Neural cell (in vitro differentiated cells): Measurements from ENCODE around the gene IFIT1B. TPM values are rescaled to one million over a fixed set of nuclear protein-coding genes. Genes with fewer than 3 reads are reported as not detected.

Experiments
- H2AFZ ChIP-seq: fragments of 200-600, 300-800 bp; sonication (generic), shearing (Covaris generic); 2 replicates; pipeline ENCODE4 v1.6.0; 2014; ENCODE audit warnings: low read depth, mild to moderate bottlenecking, antibody characterized with exemption, low read length, moderate library complexity
- H3F3A ChIP-seq: fragments of 200-600 bp; shearing (Covaris generic); 2 replicates; pipeline ENCODE4 v1.6.1; 2016; ENCODE audit warnings: mild to moderate bottlenecking, moderate library complexity, mixed read lengths, antibody characterized with exemption, low read length; ENCODE audit not compliant: insufficient read depth, poor library complexity, severe bottlenecking
- H3K27ac ChIP-seq: fragments of 200-600, 300-800 bp; sonication (generic), shearing (Covaris generic); 2 replicates; pipeline ENCODE4 v1.5.1; 2014; ENCODE audit warnings: mild to moderate bottlenecking, low read length, moderate library complexity
- H3K27me3 ChIP-seq: fragments of 300-800, 200-600 bp; sonication (generic), shearing (Covaris generic); 2 replicates; pipeline ENCODE4 v1.6.0; 2014; ENCODE audit warnings: mild to moderate bottlenecking, low read depth, low read length, moderate library complexity; ENCODE audit not compliant: insufficient read depth
- H3K36me3 ChIP-seq: fragments of 300-800, 200-600 bp; sonication (generic), shearing (Covaris generic); 2 replicates; pipeline ENCODE4 v1.5.1; 2014; ENCODE audit warnings: mild to moderate bottlenecking, antibody characterized with exemption, low read length, moderate library complexity; ENCODE audit not compliant: insufficient read depth
- H3K4me2 ChIP-seq: fragments of 300-800, 200-600 bp; sonication (generic), shearing (Covaris generic); 2 replicates; pipeline ENCODE4 v1.6.0; 2014; ENCODE audit warnings: mild to moderate bottlenecking, low read length
- H3K4me3 ChIP-seq: fragments of 300-800, 200-600 bp; sonication (generic), shearing (Covaris generic); 2 replicates; pipeline ENCODE4 v1.5.1; 2014; ENCODE audit warnings: mild to moderate bottlenecking, low read length, moderate library complexity
- H3K79me2 ChIP-seq: fragments of 200-600 bp; shearing (Covaris generic); replicated peaks from 2 replicates; pipeline ENCODE4 v1.6.0; 2014; ENCODE audit warnings: mild to moderate bottlenecking, low read length, moderate library complexity; ENCODE audit not compliant: insufficient read depth
- H3K9ac ChIP-seq: fragments of 300-800, 200-600 bp; sonication (generic), shearing (Covaris generic); 2 replicates; pipeline ENCODE4 v1.6.1; 2016; ENCODE audit warnings: mild to moderate bottlenecking, low read length, mixed read lengths
- H3K9me2 ChIP-seq: fragments of 200-600 bp; shearing (Covaris generic); 2 replicates; pipeline ENCODE4 v1.6.1; 2016; ENCODE audit warnings: mild to moderate bottlenecking, low read length, mixed read lengths; ENCODE audit not compliant: insufficient read depth
- H3K9me3 ChIP-seq: fragments of 200-600, 300-800 bp; sonication (generic), shearing (Covaris generic); 2 replicates; pipeline ENCODE4 v1.6.1; 2016; ENCODE audit warnings: mild to moderate bottlenecking, mixed run types, low read length, moderate library complexity, mixed read lengths
- H4K20me1 ChIP-seq: fragments of 200-600 bp; shearing (Covaris generic); 2 replicates; pipeline ENCODE4 v1.6.1; 2016; ENCODE audit warnings: mild to moderate bottlenecking, mixed run types; ENCODE audit not compliant: insufficient read depth
- CTCF ChIP-seq: fragments of 450-650 bp; IDR thresholded peaks from 2 replicates; pipeline ENCODE4 v1.5.1; 2014; ENCODE audit warnings: antibody characterized with exemption, mild to moderate bottlenecking, moderate library complexity; ENCODE audit not compliant: poor library complexity, severe bottlenecking
- EP300 ChIP-seq: fragments of 450-650 bp; conservative IDR thresholded peaks from 2 replicates; pipeline ENCODE4 v1.6.1; 2014; ENCODE audit warnings: antibody characterized with exemption, mild to moderate bottlenecking, moderate library complexity; ENCODE audit not compliant: poor library complexity, severe bottlenecking
- EZH2 ChIP-seq: fragments of 200-600, 300-800 bp; shearing (Covaris generic), sonication (generic); IDR thresholded peaks from 2 replicates; pipeline ENCODE4 v1.6.1; 2014; ENCODE audit warnings: antibody characterized with exemption, low read length, borderline replicate concordance, mild to moderate bottlenecking; ENCODE audit not compliant: insufficient read depth, poor library complexity, severe bottlenecking
- MXI1 ChIP-seq: fragments of 450-650 bp; conservative IDR thresholded peaks from 2 replicates; pipeline ENCODE4 v1.6.1; 2014; ENCODE audit warnings: antibody characterized with exemption, mild to moderate bottlenecking; ENCODE audit not compliant: poor library complexity, severe bottlenecking
- POLR2AphosphoS5 ChIP-seq: IDR thresholded peaks from 2 replicates; pipeline ENCODE4 v1.6.1; 2012
- RAD21 ChIP-seq: fragments of 450-650 bp; conservative IDR thresholded peaks from 2 replicates; pipeline ENCODE4 v1.6.1; 2014; ENCODE audit warnings: antibody characterized with exemption, mild to moderate bottlenecking, moderate library complexity
- REST ChIP-seq: IDR thresholded peaks from 2 replicates; pipeline ENCODE4 v1.6.1; 2012; ENCODE audit warnings: borderline replicate concordance
- SMC3 ChIP-seq: fragments of 450-650 bp; conservative IDR thresholded peaks from 2 replicates; pipeline ENCODE4 v1.6.1; 2014; ENCODE audit warnings: antibody characterized with exemption, mild to moderate bottlenecking, moderate library complexity; ENCODE audit not compliant: poor library complexity
- TAF1 ChIP-seq: IDR thresholded peaks from 2 replicates; pipeline ENCODE4 v1.6.1; 2012; ENCODE audit warnings: low read depth
- polyA plus RNA-seq: library from polyadenylated mRNA; depleted of rRNA; stranded (reverse); fragments of >200 nt; gene quantifications from 2 replicates; pipeline ENCODE4 v1.2.3, GENCODE V29; 2014

The IFIT1B gene
- polyA plus RNA-seq, 1 donor from 2014 or later, result not detected

- no peaks in the 10 kb centered on the region for H3K27me3 ChIP-seq
- H3K79me2 ChIP-seq, result no peaks in the 10 kb centered on the region
- no peaks in the 10 kb centered on the region for H3K9me2 ChIP-seq
- H3K4me2 ChIP-seq, result no peak overlapping the region
- H2AFZ ChIP-seq, result no peak overlapping the region
- H3K9me3 ChIP-seq, result no peaks in the 10 kb centered on the region
- H3K4me3 ChIP-seq, result no peak overlapping the region
- H3K27ac ChIP-seq, result no peak overlapping the region
- TF ChIP-seq REST (no peak), RAD21 (no peak), MXI1 (no peak), SMC3 (no peak), EZH2 (no peak), TAF1 (no peak), EP300 (no peak), CTCF (no peak), POLR2AphosphoS5 (no peak)
- no peaks in the 10 kb centered on the region for H3F3A ChIP-seq
- H3K36me3 ChIP-seq, result no peaks in the 10 kb centered on the region
- H4K20me1 ChIP-seq, result no peaks in the 10 kb centered on the region
- no peak overlapping the region for H3K9ac ChIP-seq
Measured at GRCh38 chr10:89351780-89352597, 25.9 kb upstream of the IFIT1B start.

- no peaks in the 10 kb centered on the region for H3K79me2 ChIP-seq
- H2AFZ ChIP-seq, result no peak overlapping the region
- no peaks in the 10 kb centered on the region for H3K9me3 ChIP-seq
- H3F3A ChIP-seq, result no peaks in the 10 kb centered on the region
- H3K9ac ChIP-seq, result no peak overlapping the region
- no peak overlapping the region for H3K4me3 ChIP-seq
- H3K4me2 ChIP-seq, result no peak overlapping the region
- no peaks in the 10 kb centered on the region for H3K36me3 ChIP-seq
- no peaks in the 10 kb centered on the region for H4K20me1 ChIP-seq
- no peak for TF ChIP-seq POLR2AphosphoS5
- H3K27ac ChIP-seq, result no peak overlapping the region
- H3K9me2 ChIP-seq, result no peaks in the 10 kb centered on the region
- no peaks in the 10 kb centered on the region for H3K27me3 ChIP-seq
Measured at GRCh38 chr10:89352802-89353201, 25.1 kb upstream of the IFIT1B start.
